ENCODE measurements around the gene TP53. TPM values are rescaled to one million over a fixed set of nuclear protein-coding genes. Genes with fewer than 3 reads are reported as not detected.

The TP53 gene
- total RNA-seq, 1 donor from 2014 or later: 38.2 TPM

- Mint-ChIP-seq H3K27ac (ENCODE audit: unreplicated experiment) (no peak overlapping the region), H3K4me3 (ENCODE audit: unreplicated experiment) (no peak overlapping the region), H3K9me3 (ENCODE audit: unreplicated experiment) (peaks cover 6% of the 10 kb centered on the region), H3K36me3 (ENCODE audit: unreplicated experiment) (no peaks in the 10 kb centered on the region), H3K27me3 (ENCODE audit: unreplicated experiment) (peaks cover 26% of the 10 kb centered on the region), H3K4me1 (ENCODE audit: low read depth, unreplicated experiment) (peaks cover 26% of the 10 kb centered on the region)
- no peak for TF ChIP-seq CTCF (IDR thresholded peaks at IDR 0.05; ENCODE audit: partially characterized antibody, unreplicated experiment)
- DNase-seq: no peak
These were observed 20.2 kb upstream of the TP53 start for GRCh38 chr17:7707446-7707845.

GRCh38 chr17:7706631-7707354 is 19.5 kb upstream of the TP53 start:
- H3K36me3 Mint-ChIP-seq (ENCODE audit: unreplicated experiment): no peaks in the 10 kb centered on the region
- H3K27me3 Mint-ChIP-seq (ENCODE audit: unreplicated experiment): peaks cover 26% of the 10 kb centered on the region
- H3K9me3 Mint-ChIP-seq (ENCODE audit: unreplicated experiment): peaks cover 6% of the 10 kb centered on the region
- peaks cover 23% of the 10 kb centered on the region for H3K4me1 Mint-ChIP-seq (ENCODE audit: low read depth, unreplicated experiment)
- no peak for TF ChIP-seq CTCF (IDR thresholded peaks at IDR 0.05; ENCODE audit: partially characterized antibody, unreplicated experiment)
- no peak for DNase-seq
- peak overlapping the region; percentile 6 for H3K27ac Mint-ChIP-seq (ENCODE audit: unreplicated experiment)
- peak overlapping the region; percentile 89 for H3K4me3 Mint-ChIP-seq (ENCODE audit: unreplicated experiment)

DNA sequence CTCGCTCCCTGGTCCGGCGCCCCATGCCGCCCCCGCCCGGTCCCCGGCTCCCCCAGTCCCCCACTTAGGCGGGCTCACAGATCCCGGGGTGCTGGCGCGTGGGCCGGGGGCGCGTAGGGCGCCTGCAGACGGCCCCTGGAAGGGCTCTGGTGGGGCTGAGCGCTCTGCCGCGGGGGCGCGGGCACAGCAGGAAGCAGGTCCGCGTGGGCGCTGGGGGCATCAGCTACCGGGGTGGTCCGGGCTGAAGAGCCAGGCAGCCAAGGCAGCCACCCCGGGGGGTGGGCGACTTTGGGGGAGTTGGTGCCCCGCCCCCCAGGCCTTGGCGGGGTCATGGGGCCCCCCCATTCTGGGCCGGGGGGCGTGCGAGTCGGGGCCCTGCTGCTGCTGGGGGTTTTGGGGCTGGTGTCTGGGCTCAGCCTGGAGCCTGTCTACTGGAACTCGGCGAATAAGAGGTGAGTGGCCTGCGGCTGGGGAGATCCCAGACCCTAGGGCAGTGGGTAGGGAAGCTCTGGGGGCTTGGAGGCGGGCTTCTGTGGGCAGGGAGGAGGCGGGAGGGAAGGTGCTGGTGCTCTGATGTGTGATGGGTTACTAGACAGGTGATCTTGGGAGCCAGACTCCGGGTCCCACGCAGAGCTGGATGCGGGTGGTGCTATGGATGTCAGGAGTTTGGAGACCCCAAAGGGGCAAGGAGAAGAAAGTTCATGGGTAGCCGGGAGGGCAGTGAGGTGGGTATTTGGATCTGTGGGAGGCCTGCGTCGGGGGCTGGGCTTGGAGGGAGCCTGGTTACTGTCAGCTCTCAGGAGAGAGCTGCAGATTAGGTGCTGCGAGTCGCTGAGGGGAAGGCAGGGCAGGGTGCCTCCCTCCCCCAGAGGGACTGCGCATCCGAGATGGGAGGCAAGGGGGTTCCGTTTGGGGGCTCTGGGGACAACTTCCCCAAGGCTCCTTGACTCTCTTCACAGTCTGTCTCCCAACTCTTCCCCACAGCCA is 18.3 kb upstream of the TP53 start:
- peaks cover 18% of the 10 kb centered on the region for H3K4me1 Mint-ChIP-seq (ENCODE audit: low read depth, unreplicated experiment)
- H3K9me3 Mint-ChIP-seq (ENCODE audit: unreplicated experiment): peaks cover 4% of the 10 kb centered on the region
- peak overlapping the region; percentile 89 for H3K4me3 Mint-ChIP-seq (ENCODE audit: unreplicated experiment)
- no peak for TF ChIP-seq CTCF (IDR thresholded peaks at IDR 0.05; ENCODE audit: partially characterized antibody, unreplicated experiment)
- no peak overlapping the region for H3K27ac Mint-ChIP-seq (ENCODE audit: unreplicated experiment)
- H3K36me3 Mint-ChIP-seq (ENCODE audit: unreplicated experiment): no peaks in the 10 kb centered on the region
- peaks cover 23% of the 10 kb centered on the region for H3K27me3 Mint-ChIP-seq (ENCODE audit: unreplicated experiment)
- DNase-seq: no peak

DNA sequence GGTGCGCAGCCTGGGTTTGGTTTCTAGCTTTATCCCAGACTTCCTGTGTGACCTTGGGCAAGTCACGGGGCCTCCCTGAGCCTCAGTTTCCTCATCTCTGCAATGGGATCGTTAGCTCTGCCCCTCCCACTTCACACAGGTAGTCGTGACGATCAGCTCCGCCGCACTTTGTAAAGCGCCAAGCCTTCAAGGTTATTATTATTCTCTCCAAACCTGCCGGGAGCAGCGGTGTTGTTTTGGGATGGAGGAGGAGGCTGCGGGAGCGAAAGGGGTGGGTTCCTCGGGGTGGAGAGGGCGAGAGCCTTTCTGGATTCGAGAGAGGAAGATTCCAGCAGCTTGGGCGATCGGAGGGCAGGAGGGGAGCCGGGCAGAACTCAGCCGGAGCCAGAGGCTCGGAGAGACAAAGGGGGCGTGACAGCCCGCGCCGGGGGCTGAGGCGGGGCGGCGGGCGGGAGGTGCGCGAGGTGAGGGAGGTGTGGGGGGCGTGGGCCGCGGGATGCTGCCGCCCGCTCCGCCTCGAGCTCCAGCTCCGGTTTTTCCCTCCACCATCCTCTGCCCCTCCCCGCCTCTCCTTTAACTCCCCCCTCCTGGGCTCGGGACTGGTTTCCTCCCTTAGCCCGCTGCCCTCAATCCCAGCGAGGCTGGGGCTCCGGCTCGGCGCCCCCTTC is 17.4 kb upstream of the TP53 start, which contains the start of gene EFNB3:
TSS of gene EFNB3 (plus strand) at position 602 of the 668 bp plus-strand sequence. CDS start 397 bp downstream, outside the sequence.
- H3K4me3 Mint-ChIP-seq (ENCODE audit: unreplicated experiment): peak within 1 kb of the TSS; percentile 89
- H3K36me3 Mint-ChIP-seq (ENCODE audit: unreplicated experiment): no peaks in the 10 kb centered on the region
- TF ChIP-seq CTCF (IDR thresholded peaks at IDR 0.05; ENCODE audit: partially characterized antibody, unreplicated experiment): no peak
- H3K27ac Mint-ChIP-seq (ENCODE audit: unreplicated experiment): peak within 1 kb of the TSS; percentile 62
- peaks cover 18% of the 10 kb centered on the region for H3K4me1 Mint-ChIP-seq (ENCODE audit: low read depth, unreplicated experiment)
- H3K27me3 Mint-ChIP-seq (ENCODE audit: unreplicated experiment): peaks cover 21% of the 10 kb centered on the region
- DNase-seq: peak; percentile 73
- H3K9me3 Mint-ChIP-seq (ENCODE audit: unreplicated experiment): peaks cover 4% of the 10 kb centered on the region

Data from glutamatergic neuron (in vitro differentiated cells).